ENCODE results near the gene LITAF.

LITAF gene

GRCh38 chr16:11629071-11630030 lies 42.6 kb upstream of the LITAF start:
- Histone ChIP-seq H3K4me3 (ENCODE audit: low read length) (no peak overlapping the region), H3K27me3 (ENCODE audit: control insufficient read depth, insufficient read depth, low read length) (peaks cover 14% of the 10 kb centered on the region), H3K4me1 (ENCODE audit: control insufficient read depth, insufficient read depth, low read length) (peaks cover 13% of the 10 kb centered on the region), H3K36me3 (ENCODE audit: insufficient read depth, low read length) (no peaks in the 10 kb centered on the region), H3K4me2 (ENCODE audit: low read length) (no peak overlapping the region), H3K9ac (ENCODE audit: low read depth, low read length) (no peak overlapping the region), H3K9me3 (replicated peaks; ENCODE audit: low read length) (no peaks in the 10 kb centered on the region)

GRCh38 chr16:11627822-11628457 lies 41.2 kb upstream of the LITAF start:
- Histone ChIP-seq H3K9ac (ENCODE audit: low read depth, low read length) (no peak overlapping the region), H3K4me1 (ENCODE audit: control insufficient read depth, insufficient read depth, low read length) (peaks cover 10% of the 10 kb centered on the region)

GRCh38 chr16:11627292-11627663 lies 40.6 kb upstream of the LITAF start:
- no peak overlapping the region for H3K9ac ChIP-seq (ENCODE audit: low read depth, low read length)
- peaks cover 14% of the 10 kb centered on the region for H3K27me3 ChIP-seq (ENCODE audit: control insufficient read depth, insufficient read depth, low read length)
- H3K9me3 ChIP-seq (replicated peaks; ENCODE audit: low read length): no peaks in the 10 kb centered on the region
- no peak overlapping the region for H3K4me3 ChIP-seq (ENCODE audit: low read length)
- H3K4me2 ChIP-seq (ENCODE audit: low read length): no peak overlapping the region
- H3K36me3 ChIP-seq (ENCODE audit: insufficient read depth, low read length): no peaks in the 10 kb centered on the region
- peaks cover 4% of the 10 kb centered on the region for H3K4me1 ChIP-seq (ENCODE audit: control insufficient read depth, insufficient read depth, low read length)

More at GRCh38 chr16:11627822-11628457, 41.2 kb upstream of the LITAF start:
- Histone ChIP-seq H3K36me3 (ENCODE audit: insufficient read depth, low read length) (no peaks in the 10 kb centered on the region), H3K9me3 (replicated peaks; ENCODE audit: low read length) (no peaks in the 10 kb centered on the region), H3K4me3 (ENCODE audit: low read length) (no peak overlapping the region), H3K27me3 (ENCODE audit: control insufficient read depth, insufficient read depth, low read length) (peaks cover 14% of the 10 kb centered on the region), H3K4me2 (ENCODE audit: low read length) (no peak overlapping the region)

- no peaks in the 10 kb centered on the region for H3K36me3 ChIP-seq (ENCODE audit: insufficient read depth, low read length)
- peaks cover 5% of the 10 kb centered on the region for H3K4me1 ChIP-seq (ENCODE audit: control insufficient read depth, insufficient read depth, low read length)
- no peak overlapping the region for H3K9ac ChIP-seq (ENCODE audit: low read depth, low read length)
- H3K9me3 ChIP-seq (replicated peaks; ENCODE audit: low read length): no peaks in the 10 kb centered on the region
- H3K4me3 ChIP-seq (ENCODE audit: low read length): no peak overlapping the region
- H3K4me2 ChIP-seq (ENCODE audit: low read length): no peak overlapping the region
- H3K27me3 ChIP-seq (ENCODE audit: control insufficient read depth, insufficient read depth, low read length): peaks cover 14% of the 10 kb centered on the region
Observed at GRCh38 chr16:11626657-11627291, 40.1 kb upstream of the LITAF start.

- no peak overlapping the region for H3K4me3 ChIP-seq (ENCODE audit: low read length)
- H3K27me3 ChIP-seq (ENCODE audit: control insufficient read depth, insufficient read depth, low read length): peaks cover 14% of the 10 kb centered on the region
- H3K9ac ChIP-seq (ENCODE audit: low read depth, low read length): no peak overlapping the region
- H3K9me3 ChIP-seq (replicated peaks; ENCODE audit: low read length): no peaks in the 10 kb centered on the region
- H3K4me1 ChIP-seq (ENCODE audit: control insufficient read depth, insufficient read depth, low read length): peaks cover 5% of the 10 kb centered on the region
- no peak overlapping the region for H3K4me2 ChIP-seq (ENCODE audit: low read length)
- no peaks in the 10 kb centered on the region for H3K36me3 ChIP-seq (ENCODE audit: insufficient read depth, low read length)
Observed at GRCh38 chr16:11625769-11626168, 39.0 kb upstream of the LITAF start.

- Histone ChIP-seq H3K36me3 (ENCODE audit: insufficient read depth, low read length) (no peaks in the 10 kb centered on the region), H3K4me1 (ENCODE audit: control insufficient read depth, insufficient read depth, low read length) (peaks cover 5% of the 10 kb centered on the region), H3K9me3 (replicated peaks; ENCODE audit: low read length) (no peaks in the 10 kb centered on the region), H3K4me2 (ENCODE audit: low read length) (no peak overlapping the region), H3K9ac (ENCODE audit: low read depth, low read length) (no peak overlapping the region), H3K27me3 (ENCODE audit: control insufficient read depth, insufficient read depth, low read length) (peaks cover 14% of the 10 kb centered on the region), H3K4me3 (ENCODE audit: low read length) (no peak overlapping the region)
Observed at GRCh38 chr16:11624636-11625607, 38.2 kb upstream of the LITAF start.

- Histone ChIP-seq H3K4me2 (ENCODE audit: low read length) (no peak overlapping the region), H3K4me1 (ENCODE audit: control insufficient read depth, insufficient read depth, low read length) (peaks cover 5% of the 10 kb centered on the region), H3K9me3 (replicated peaks; ENCODE audit: low read length) (no peaks in the 10 kb centered on the region), H3K36me3 (ENCODE audit: insufficient read depth, low read length) (no peaks in the 10 kb centered on the region), H3K27me3 (ENCODE audit: control insufficient read depth, insufficient read depth, low read length) (peaks cover 11% of the 10 kb centered on the region), H3K9ac (ENCODE audit: low read depth, low read length) (no peak overlapping the region), H3K4me3 (ENCODE audit: low read length) (no peak overlapping the region)
Observed at GRCh38 chr16:11624205-11624604, 37.5 kb upstream of the LITAF start.

GRCh38 chr16:11621920-11622651 lies 35.4 kb upstream of the LITAF start:
- peaks cover 11% of the 10 kb centered on the region for H3K27me3 ChIP-seq (ENCODE audit: control insufficient read depth, insufficient read depth, low read length)
- H3K4me2 ChIP-seq (ENCODE audit: low read length): peak overlapping the region; percentile 58
- no peaks in the 10 kb centered on the region for H3K36me3 ChIP-seq (ENCODE audit: insufficient read depth, low read length)
- peaks cover 5% of the 10 kb centered on the region for H3K4me1 ChIP-seq (ENCODE audit: control insufficient read depth, insufficient read depth, low read length)
- H3K9ac ChIP-seq (ENCODE audit: low read depth, low read length): peak overlapping the region; percentile 48
- H3K9me3 ChIP-seq (replicated peaks; ENCODE audit: low read length): no peaks in the 10 kb centered on the region
- H3K4me3 ChIP-seq (ENCODE audit: low read length): peak overlapping the region; percentile 43

- Histone ChIP-seq H3K9me3 (replicated peaks; ENCODE audit: low read length) (no peaks in the 10 kb centered on the region), H3K36me3 (ENCODE audit: insufficient read depth, low read length) (no peaks in the 10 kb centered on the region), H3K4me3 (ENCODE audit: low read length) (peak overlapping the region; percentile 43), H3K27me3 (ENCODE audit: control insufficient read depth, insufficient read depth, low read length) (peaks cover 11% of the 10 kb centered on the region), H3K4me1 (ENCODE audit: control insufficient read depth, insufficient read depth, low read length) (peaks cover 5% of the 10 kb centered on the region), H3K9ac (ENCODE audit: low read depth, low read length) (peak overlapping the region; percentile 48), H3K4me2 (ENCODE audit: low read length) (peak overlapping the region; percentile 58)
Observed at GRCh38 chr16:11621539-11621919, 34.8 kb upstream of the LITAF start.

- H3K36me3 ChIP-seq (ENCODE audit: insufficient read depth, low read length): no peaks in the 10 kb centered on the region
- no peak overlapping the region for H3K9ac ChIP-seq (ENCODE audit: low read depth, low read length)
- no peak overlapping the region for H3K4me3 ChIP-seq (ENCODE audit: low read length)
- H3K4me2 ChIP-seq (ENCODE audit: low read length): no peak overlapping the region
- peaks cover 5% of the 10 kb centered on the region for H3K4me1 ChIP-seq (ENCODE audit: control insufficient read depth, insufficient read depth, low read length)
- no peaks in the 10 kb centered on the region for H3K9me3 ChIP-seq (replicated peaks; ENCODE audit: low read length)
- H3K27me3 ChIP-seq (ENCODE audit: control insufficient read depth, insufficient read depth, low read length): peaks cover 7% of the 10 kb centered on the region
Observed at GRCh38 chr16:11620243-11621003, 33.7 kb upstream of the LITAF start.
